Measurements from ENCODE around the gene ADAMTS8. TPM values are rescaled to one million over a fixed set of nuclear protein-coding genes. Genes with fewer than 3 reads are reported as not detected.

ADAMTS8 gene
- total and polyA plus RNA-seq, 4 donors, result 0.02 to 0.08 (median 0.07) TPM; not detected in 1

GRCh38 chr11:130445788-130446187, 17.4 kb upstream of the ADAMTS8 start:
- Histone ChIP-seq H3K9me3 (ENCODE audit: control insufficient read depth in 4 of 4, low read length in 3 of 4) (peaks cover 0 to 3% (median 0%) of the 10 kb centered on the region in 4 donors), H3K4me1 (ENCODE audit: control insufficient read depth in 4 of 4, insufficient read depth in 4 of 4, low read length in 3 of 4) (peaks cover 0 to 20% (median 9%) of the 10 kb centered on the region in 4 donors), H3K9ac (ENCODE audit: low read depth in 1 of 2, low read length in 2 of 2) (no peak overlapping the region), H3K27me3 (ENCODE audit: control insufficient read depth in 4 of 4, insufficient read depth in 4 of 4, low read length in 3 of 4) (peaks cover 0 to 5% (median 4%) of the 10 kb centered on the region in 4 donors), H3K36me3 (ENCODE audit: control insufficient read depth in 4 of 4, insufficient read depth in 3 of 4, low read depth in 1 of 4, low read length in 3 of 4) (no peaks in the 10 kb centered on the region), H3K4me3 (ENCODE audit: low read depth in 1 of 3, low read length in 3 of 3) (no peak overlapping the region), H3K27ac (ENCODE audit: low read depth in 1 of 2, low read length in 2 of 2) (no peak overlapping the region)
- TF ChIP-seq FOXA2 (IDR thresholded peaks at IDR 0.05), result no peak
- no peak for TF ChIP-seq NR2F2 (IDR thresholded peaks at IDR 0.05)
- TF ChIP-seq REST (IDR thresholded peaks at IDR 0.05), result no peak
- 86% methylated on average over 3 of the region's 3 CpGs for WGBS
- DNase-seq (ENCODE audit: low spot score), result no peak

- Histone ChIP-seq H3K27ac (ENCODE audit: low read depth in 1 of 2, low read length in 2 of 2) (no peak overlapping the region), H3K9ac (ENCODE audit: low read depth in 1 of 2, low read length in 2 of 2) (no peak overlapping the region), H3K9me3 (ENCODE audit: control insufficient read depth in 4 of 4, low read length in 3 of 4) (peaks cover 0 to 3% (median 0%) of the 10 kb centered on the region in 4 donors), H3K36me3 (ENCODE audit: control insufficient read depth in 4 of 4, insufficient read depth in 3 of 4, low read depth in 1 of 4, low read length in 3 of 4) (no peaks in the 10 kb centered on the region), H3K27me3 (ENCODE audit: control insufficient read depth in 4 of 4, insufficient read depth in 4 of 4, low read length in 3 of 4) (peaks cover 0 to 5% (median 0%) of the 10 kb centered on the region in 4 donors), H3K4me3 (ENCODE audit: low read depth in 1 of 3, low read length in 3 of 3) (no peak overlapping the region), H3K4me1 (ENCODE audit: control insufficient read depth in 4 of 4, insufficient read depth in 4 of 4, low read length in 3 of 4) (no peaks in the 10 kb centered on the region)
- WGBS, result 79% methylated on average over 4 of the region's 4 CpGs
- DNase-seq (ENCODE audit: low spot score), result no peak
- no peak for TF ChIP-seq EGR1 (IDR thresholded peaks at IDR 0.05; ENCODE audit: low read depth in 2 of 2)
- TF ChIP-seq TAF1 (conservative IDR thresholded peaks at IDR 0.05), result no peak
- TF ChIP-seq HNF4G (IDR thresholded peaks at IDR 0.05), result no peak
- no peak for TF ChIP-seq JUND (IDR thresholded peaks at IDR 0.05)
- no peak for TF ChIP-seq ATF3 (IDR thresholded peaks at IDR 0.05)
- no peak for TF ChIP-seq HNF4A (conservative IDR thresholded peaks at IDR 0.05)
- no peak for TF ChIP-seq REST (IDR thresholded peaks at IDR 0.05)
- TF ChIP-seq FOXA2 (IDR thresholded peaks at IDR 0.05), result no peak
- no peak for TF ChIP-seq ZBTB33 (IDR thresholded peaks at IDR 0.05)
- TF ChIP-seq RAD21 (IDR thresholded peaks at IDR 0.05), result no peak
- TF ChIP-seq CTCF (IDR thresholded peaks at IDR 0.05; ENCODE audit: low read depth, low read length, missing input control), result no peak
- TF ChIP-seq RXRA (IDR thresholded peaks at IDR 0.05), result no peak
- TF ChIP-seq FOXA1 (IDR thresholded peaks at IDR 0.05), result no peak
- no peak for TF ChIP-seq NR2F2 (IDR thresholded peaks at IDR 0.05)
- no peak for TF ChIP-seq GABPA (IDR thresholded peaks at IDR 0.05 in 1 of 2, conservative IDR thresholded peaks at IDR 0.05 in 1 of 2)
- TF ChIP-seq YY1 (IDR thresholded peaks at IDR 0.05), result no peak
- no peak for TF ChIP-seq SP1 (IDR thresholded peaks at IDR 0.05)
Measured at GRCh38 chr11:130442737-130443136, 14.3 kb upstream of the ADAMTS8 start.

All from liver (tissue), 9 donors.